Measurements from ENCODE around the gene HIF3A. TPM values are rescaled to one million over a fixed set of nuclear protein-coding genes. Genes with fewer than 3 reads are reported as not detected.
"Not testable (repeated sequence)": the region's sequence is repeated elsewhere in the genome, so short reads cannot be mapped to it uniquely, and the experiment has no call there.

Gene HIF3A
- total RNA-seq, 1 donor from 2014 or later = 54.2 TPM

GRCh38 chr19:46303691-46304397, 7.0 kb downstream of the HIF3A start:
- no peak for TF ChIP-seq CTCF (IDR thresholded peaks at IDR 0.05; ENCODE audit: unreplicated experiment)
- peak; percentile 80 for DNase-seq (ENCODE audit: low spot score)
- H3K4me3 Mint-ChIP-seq (ENCODE audit: unreplicated experiment) = peak overlapping the region; percentile 89
- H3K27ac Mint-ChIP-seq (ENCODE audit: unreplicated experiment) = no peak overlapping the region
- peaks cover 28% of the 10 kb centered on the region for H3K4me1 Mint-ChIP-seq (ENCODE audit: unreplicated experiment)
- H3K9me3 Mint-ChIP-seq (ENCODE audit: unreplicated experiment) = peaks cover 10% of the 10 kb centered on the region
- H3K27me3 Mint-ChIP-seq (ENCODE audit: unreplicated experiment) = peaks cover 12% of the 10 kb centered on the region
- H3K36me3 Mint-ChIP-seq (ENCODE audit: low read depth, unreplicated experiment) = peaks cover 44% of the 10 kb centered on the region

DNA sequence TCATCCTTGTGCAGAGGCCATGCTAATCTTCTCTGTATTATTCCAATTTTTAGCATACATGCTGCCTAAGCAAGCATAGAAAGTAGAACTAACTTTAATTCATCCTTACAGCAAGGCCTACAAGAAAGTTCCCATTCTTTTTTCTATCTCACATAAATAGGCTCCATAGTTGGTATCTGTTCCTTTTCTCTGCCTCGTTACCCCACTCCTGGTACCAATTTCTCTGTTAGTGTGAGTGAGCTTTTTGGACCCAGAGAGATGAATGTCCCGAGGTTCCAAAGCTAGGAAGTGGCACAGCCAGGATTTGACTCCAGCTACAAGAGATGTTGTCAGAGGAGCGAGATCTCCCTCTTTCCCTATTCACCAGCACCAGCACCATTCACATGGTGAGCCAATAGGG, 9.7 kb downstream of the HIF3A start:
- Mint-ChIP-seq H3K9me3 (ENCODE audit: unreplicated experiment) (peaks cover 10% of the 10 kb centered on the region), H3K4me3 (ENCODE audit: unreplicated experiment) (peak overlapping the region; percentile 89), H3K27ac (ENCODE audit: unreplicated experiment) (no peak overlapping the region), H3K27me3 (ENCODE audit: unreplicated experiment) (peaks cover 13% of the 10 kb centered on the region), H3K4me1 (ENCODE audit: unreplicated experiment) (peaks cover 11% of the 10 kb centered on the region), H3K36me3 (ENCODE audit: low read depth, unreplicated experiment) (peaks cover 58% of the 10 kb centered on the region)
- DNase-seq (ENCODE audit: low spot score) = no peak
- TF ChIP-seq CTCF (IDR thresholded peaks at IDR 0.05; ENCODE audit: unreplicated experiment) = no peak

- no peak overlapping the region for H3K27ac Mint-ChIP-seq (ENCODE audit: unreplicated experiment)
- peaks cover 64% of the 10 kb centered on the region for H3K36me3 Mint-ChIP-seq (ENCODE audit: low read depth, unreplicated experiment)
- peaks cover 4% of the 10 kb centered on the region for H3K4me1 Mint-ChIP-seq (ENCODE audit: unreplicated experiment)
- H3K4me3 Mint-ChIP-seq (ENCODE audit: unreplicated experiment) = no peak overlapping the region
- peaks cover 10% of the 10 kb centered on the region for H3K9me3 Mint-ChIP-seq (ENCODE audit: unreplicated experiment)
- H3K27me3 Mint-ChIP-seq (ENCODE audit: unreplicated experiment) = peaks cover 13% of the 10 kb centered on the region
- TF ChIP-seq CTCF (IDR thresholded peaks at IDR 0.05; ENCODE audit: unreplicated experiment) = no peak
- DNase-seq (ENCODE audit: low spot score) = no peak
Observed at GRCh38 chr19:46308510-46308909, 11.7 kb downstream of the HIF3A start.

- Mint-ChIP-seq H3K9me3 (ENCODE audit: unreplicated experiment) (peaks cover 10% of the 10 kb centered on the region), H3K27ac (ENCODE audit: unreplicated experiment) (no peak overlapping the region), H3K27me3 (ENCODE audit: unreplicated experiment) (peaks cover 13% of the 10 kb centered on the region), H3K4me1 (ENCODE audit: unreplicated experiment) (peaks cover 4% of the 10 kb centered on the region), H3K36me3 (ENCODE audit: low read depth, unreplicated experiment) (peaks cover 64% of the 10 kb centered on the region), H3K4me3 (ENCODE audit: unreplicated experiment) (peak overlapping the region; percentile 83)
- DNase-seq (ENCODE audit: low spot score) = no peak
- TF ChIP-seq CTCF (IDR thresholded peaks at IDR 0.05; ENCODE audit: unreplicated experiment) = no peak
Observed at GRCh38 chr19:46309056-46309455, 12.2 kb downstream of the HIF3A start.

DNA sequence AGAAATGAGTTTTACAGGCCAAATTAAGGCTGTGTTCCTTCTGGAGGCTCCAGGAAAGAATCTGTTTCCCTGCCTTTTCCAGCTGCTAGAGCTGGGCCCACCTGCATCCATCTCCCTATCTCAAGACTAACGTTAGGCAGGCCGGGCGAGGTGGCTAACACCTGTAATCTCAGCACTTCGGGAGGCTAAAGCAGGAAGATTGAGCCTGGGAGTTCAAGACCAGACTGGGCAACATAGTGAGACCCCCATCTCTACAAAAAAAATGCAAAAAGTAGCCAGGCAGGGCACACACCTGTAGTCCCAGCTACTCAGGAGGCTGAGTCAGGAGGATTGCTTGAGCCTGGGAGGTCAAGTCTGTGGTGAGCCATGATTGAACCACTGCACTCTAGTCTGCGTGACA, 14.6 kb downstream of the HIF3A start:
- Mint-ChIP-seq H3K27ac (ENCODE audit: unreplicated experiment) (no peak overlapping the region), H3K9me3 (ENCODE audit: unreplicated experiment) (no peaks in the 10 kb centered on the region), H3K4me1 (ENCODE audit: unreplicated experiment) (no peaks in the 10 kb centered on the region), H3K27me3 (ENCODE audit: unreplicated experiment) (peaks cover 12% of the 10 kb centered on the region), H3K36me3 (ENCODE audit: low read depth, unreplicated experiment) (peaks cover 46% of the 10 kb centered on the region), H3K4me3 (ENCODE audit: unreplicated experiment) (peak overlapping the region; percentile 42)
- no peak for TF ChIP-seq CTCF (IDR thresholded peaks at IDR 0.05; ENCODE audit: unreplicated experiment)
- no peak for DNase-seq (ENCODE audit: low spot score)

DNA sequence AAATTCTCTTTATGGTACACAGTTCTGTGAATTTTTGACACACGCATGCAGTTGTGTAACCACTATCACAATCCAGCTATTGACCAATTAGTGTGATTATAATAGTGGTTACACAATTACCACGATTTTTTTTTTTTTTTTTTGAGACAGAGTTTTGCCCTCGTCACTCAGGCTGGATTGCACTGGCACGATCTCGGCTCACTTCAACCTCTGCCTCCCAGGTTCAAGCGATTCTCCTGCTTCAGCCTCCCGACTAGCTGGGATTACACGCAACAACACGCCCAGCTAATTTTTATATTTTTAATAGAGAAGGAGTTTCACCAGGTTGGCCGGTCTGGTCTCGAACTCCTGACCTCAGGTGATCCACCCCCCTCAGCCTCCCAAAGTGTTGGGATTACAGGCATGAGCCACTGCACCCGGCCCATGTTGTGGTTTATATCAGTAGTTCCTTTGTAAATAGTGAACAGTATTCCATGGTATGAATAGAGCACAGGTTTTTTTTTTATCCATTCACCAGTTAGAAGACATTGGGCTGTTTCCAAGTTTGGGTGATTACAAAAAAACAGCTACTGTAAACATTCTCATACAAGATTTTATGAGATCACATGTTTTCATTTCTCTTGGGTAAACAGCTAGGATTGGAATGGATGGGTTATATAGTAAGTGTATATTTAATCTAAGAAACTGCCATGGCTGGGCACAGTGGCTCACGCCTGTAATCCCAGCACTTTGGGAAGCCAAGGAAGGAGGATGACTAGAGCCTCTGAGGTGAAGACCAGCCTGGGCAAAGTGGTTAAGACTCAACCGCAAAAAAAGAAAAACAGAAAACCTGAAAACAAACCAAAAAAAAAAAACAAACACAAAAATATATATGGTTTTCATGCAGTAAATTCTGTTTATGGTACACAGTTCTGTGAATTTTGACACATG, 17.0 kb downstream of the HIF3A start:
- DNase-seq (ENCODE audit: low spot score); H3K9me3 Mint-ChIP-seq (ENCODE audit: unreplicated experiment); H3K27ac Mint-ChIP-seq (ENCODE audit: unreplicated experiment); H3K4me1 Mint-ChIP-seq (ENCODE audit: unreplicated experiment); H3K4me3 Mint-ChIP-seq (ENCODE audit: unreplicated experiment); H3K27me3 Mint-ChIP-seq (ENCODE audit: unreplicated experiment): not testable (repeated sequence)
- peaks cover 37% of the 10 kb centered on the region for H3K36me3 Mint-ChIP-seq (ENCODE audit: low read depth, unreplicated experiment)
